Stimulated activated memory B cell treated with anti-CD40 and anti-IgM and Interleukin-4, amounts not matched to agents 10 μg/mL and 1 μg/mL and 100 μg/mL, for 72 hours (primary cell): ENCODE data around the gene MBP.
A peak's percentile ranks its signal among the peaks of the same experiment; 100 is the strongest.

Source experiments
- ATAC-seq: fragments of 150-1000 bp; cut with Tn5 transposase; 2 replicates; pipeline ENCODE4 v1.10.0; 2021
- H3K27ac Mint-ChIP-seq: one replicate; pipeline ENCODE4 v1.8.0; 2022; ENCODE audit warnings: mild to moderate bottlenecking, mixed read lengths
- H3K27me3 Mint-ChIP-seq: one replicate; pipeline ENCODE4 v1.8.0; 2022; ENCODE audit warnings: mixed read lengths
- H3K36me3 Mint-ChIP-seq: one replicate; pipeline ENCODE4 v1.8.0; 2022; ENCODE audit warnings: mixed read lengths
- H3K4me1 Mint-ChIP-seq: one replicate; pipeline ENCODE4 v1.8.0; 2022; ENCODE audit warnings: mixed read lengths
- H3K4me3 Mint-ChIP-seq: one replicate; pipeline ENCODE4 v1.8.0; 2022; ENCODE audit warnings: mild to moderate bottlenecking, moderate library complexity, mixed read lengths
- H3K9me3 Mint-ChIP-seq: one replicate; pipeline ENCODE4 v1.8.0; 2022; ENCODE audit warnings: mixed read lengths

Gene MBP

GRCh38 chr18:77058290-77058835 lies 74.2 kb downstream of the MBP start:
- H3K4me1 Mint-ChIP-seq, result peaks cover 74% of the 10 kb centered on the region
- H3K36me3 Mint-ChIP-seq, result peaks cover 31% of the 10 kb centered on the region
- no peaks in the 10 kb centered on the region for H3K27me3 Mint-ChIP-seq
- no peaks in the 10 kb centered on the region for H3K9me3 Mint-ChIP-seq
- H3K27ac Mint-ChIP-seq, result no peak overlapping the region
- ATAC-seq, result no peak
- H3K4me3 Mint-ChIP-seq, result no peak overlapping the region

GRCh38 chr18:77057006-77057395 lies 75.6 kb downstream of the MBP start:
- H3K4me3 Mint-ChIP-seq, result peak overlapping the region; percentile 52
- peaks cover 18% of the 10 kb centered on the region for H3K36me3 Mint-ChIP-seq
- no peaks in the 10 kb centered on the region for H3K9me3 Mint-ChIP-seq
- H3K27me3 Mint-ChIP-seq, result no peaks in the 10 kb centered on the region
- peaks cover 70% of the 10 kb centered on the region for H3K4me1 Mint-ChIP-seq
- ATAC-seq, result no peak
- peak overlapping the region; percentile 96 for H3K27ac Mint-ChIP-seq

- no peak for ATAC-seq
- Mint-ChIP-seq H3K36me3 (peaks cover 19% of the 10 kb centered on the region), H3K9me3 (no peaks in the 10 kb centered on the region), H3K27ac (peak overlapping the region; percentile 96), H3K27me3 (no peaks in the 10 kb centered on the region), H3K4me3 (peak overlapping the region; percentile 64), H3K4me1 (peaks cover 69% of the 10 kb centered on the region)
Observed at GRCh38 chr18:77056344-77057005, 76.1 kb downstream of the MBP start.

- no peaks in the 10 kb centered on the region for H3K27me3 Mint-ChIP-seq
- ATAC-seq, result peak; percentile 44
Observed at GRCh38 chr18:77055429-77056300, 76.9 kb downstream of the MBP start.

GRCh38 chr18:77054606-77055428 lies 77.8 kb downstream of the MBP start:
- peaks cover 21% of the 10 kb centered on the region for H3K36me3 Mint-ChIP-seq
- H3K4me1 Mint-ChIP-seq, result peaks cover 62% of the 10 kb centered on the region
- ATAC-seq, result peak; percentile 89

More at GRCh38 chr18:77055429-77056300, 76.9 kb downstream of the MBP start:
- Mint-ChIP-seq H3K4me1 (peaks cover 67% of the 10 kb centered on the region), H3K27ac (peak overlapping the region; percentile 96), H3K4me3 (peak overlapping the region; percentile 64), H3K36me3 (peaks cover 22% of the 10 kb centered on the region), H3K9me3 (no peaks in the 10 kb centered on the region)

GRCh38 chr18:77054288-77054605 lies 78.3 kb downstream of the MBP start:
- H3K27me3 Mint-ChIP-seq, result no peaks in the 10 kb centered on the region
- H3K36me3 Mint-ChIP-seq, result peaks cover 17% of the 10 kb centered on the region
- peak; percentile 13 for ATAC-seq
- peak overlapping the region; percentile 64 for H3K4me3 Mint-ChIP-seq
- H3K4me1 Mint-ChIP-seq, result peaks cover 58% of the 10 kb centered on the region
- H3K9me3 Mint-ChIP-seq, result no peaks in the 10 kb centered on the region
- H3K27ac Mint-ChIP-seq, result peak overlapping the region; percentile 96

More at GRCh38 chr18:77054606-77055428, 77.8 kb downstream of the MBP start:
- Mint-ChIP-seq H3K4me3 (peak overlapping the region; percentile 64), H3K9me3 (no peaks in the 10 kb centered on the region), H3K27ac (peak overlapping the region; percentile 96), H3K27me3 (no peaks in the 10 kb centered on the region)

GRCh38 chr18:77053616-77054287 lies 78.8 kb downstream of the MBP start:
- Mint-ChIP-seq H3K27ac (peak overlapping the region; percentile 96), H3K4me3 (peak overlapping the region; percentile 64), H3K4me1 (peaks cover 58% of the 10 kb centered on the region), H3K9me3 (no peaks in the 10 kb centered on the region), H3K27me3 (no peaks in the 10 kb centered on the region), H3K36me3 (peaks cover 17% of the 10 kb centered on the region)
- no peak for ATAC-seq

GRCh38 chr18:77052983-77053309 lies 79.6 kb downstream of the MBP start:
- Mint-ChIP-seq H3K9me3 (no peaks in the 10 kb centered on the region), H3K27me3 (no peaks in the 10 kb centered on the region), H3K4me1 (peaks cover 62% of the 10 kb centered on the region), H3K27ac (peak overlapping the region; percentile 96), H3K36me3 (peaks cover 21% of the 10 kb centered on the region), H3K4me3 (peak overlapping the region; percentile 44)
- ATAC-seq, result peak; percentile 77

GRCh38 chr18:77052297-77052982 lies 80.1 kb downstream of the MBP start:
- peaks cover 65% of the 10 kb centered on the region for H3K4me1 Mint-ChIP-seq
- H3K4me3 Mint-ChIP-seq, result no peak overlapping the region
- no peak for ATAC-seq
- H3K9me3 Mint-ChIP-seq, result no peaks in the 10 kb centered on the region
- no peaks in the 10 kb centered on the region for H3K27me3 Mint-ChIP-seq
- peak overlapping the region; percentile 96 for H3K27ac Mint-ChIP-seq
- peaks cover 22% of the 10 kb centered on the region for H3K36me3 Mint-ChIP-seq

GRCh38 chr18:77051581-77052296 lies 80.8 kb downstream of the MBP start:
- H3K4me1 Mint-ChIP-seq, result peaks cover 65% of the 10 kb centered on the region
- H3K4me3 Mint-ChIP-seq, result no peak overlapping the region
- H3K9me3 Mint-ChIP-seq, result no peaks in the 10 kb centered on the region
- peaks cover 25% of the 10 kb centered on the region for H3K36me3 Mint-ChIP-seq
- peak overlapping the region; percentile 96 for H3K27ac Mint-ChIP-seq
- no peaks in the 10 kb centered on the region for H3K27me3 Mint-ChIP-seq
- ATAC-seq, result no peak

GRCh38 chr18:77049938-77050337 lies 82.6 kb downstream of the MBP start:
- Mint-ChIP-seq H3K27me3 (no peaks in the 10 kb centered on the region), H3K4me3 (no peak overlapping the region), H3K36me3 (peaks cover 32% of the 10 kb centered on the region), H3K4me1 (peaks cover 65% of the 10 kb centered on the region), H3K9me3 (no peaks in the 10 kb centered on the region), H3K27ac (no peak overlapping the region)
- ATAC-seq, result no peak

GRCh38 chr18:77047803-77048419 lies 84.7 kb downstream of the MBP start:
- H3K4me3 Mint-ChIP-seq, result no peak overlapping the region
- no peak overlapping the region for H3K27ac Mint-ChIP-seq
- no peaks in the 10 kb centered on the region for H3K9me3 Mint-ChIP-seq
- peaks cover 47% of the 10 kb centered on the region for H3K36me3 Mint-ChIP-seq
- no peaks in the 10 kb centered on the region for H3K27me3 Mint-ChIP-seq
- H3K4me1 Mint-ChIP-seq, result peaks cover 51% of the 10 kb centered on the region
- no peak for ATAC-seq

- H3K4me3 Mint-ChIP-seq, result no peak overlapping the region
- peaks cover 53% of the 10 kb centered on the region for H3K36me3 Mint-ChIP-seq
- H3K9me3 Mint-ChIP-seq, result no peaks in the 10 kb centered on the region
- H3K4me1 Mint-ChIP-seq, result peaks cover 46% of the 10 kb centered on the region
- no peaks in the 10 kb centered on the region for H3K27me3 Mint-ChIP-seq
- H3K27ac Mint-ChIP-seq, result no peak overlapping the region
- ATAC-seq, result no peak
Observed at GRCh38 chr18:77046994-77047393, 85.6 kb downstream of the MBP start.
